ENCODE measurements around the gene CALN1. TPM values are rescaled to one million over a fixed set of nuclear protein-coding genes. Genes with fewer than 3 reads are reported as not detected.

Gene CALN1
- total RNA-seq, 1 donor = under 0.01 TPM

- no peaks in the 10 kb centered on the region for H3K4me1 ChIP-seq (ENCODE audit: insufficient read depth, low read length)
- H3K9me3 ChIP-seq (ENCODE audit: low read depth, low read length) = no peaks in the 10 kb centered on the region
- H3K4me3 ChIP-seq (ENCODE audit: low read length) = no peak overlapping the region
- H3K27me3 ChIP-seq (ENCODE audit: insufficient read depth, low read length) = no peaks in the 10 kb centered on the region
Observed at GRCh38 chr7:72064916-72065315, 347.2 kb downstream of the CALN1 start.

GRCh38 chr7:72063330-72063729, 348.8 kb downstream of the CALN1 start:
- Histone ChIP-seq H3K4me3 (ENCODE audit: low read length) (no peak overlapping the region), H3K4me1 (ENCODE audit: insufficient read depth, low read length) (peaks cover 5% of the 10 kb centered on the region), H3K27me3 (ENCODE audit: insufficient read depth, low read length) (no peaks in the 10 kb centered on the region), H3K9me3 (ENCODE audit: low read depth, low read length) (no peaks in the 10 kb centered on the region)

- H3K4me1 ChIP-seq (ENCODE audit: insufficient read depth, low read length) = peaks cover 10% of the 10 kb centered on the region
- H3K9me3 ChIP-seq (ENCODE audit: low read depth, low read length) = no peaks in the 10 kb centered on the region
- no peaks in the 10 kb centered on the region for H3K27me3 ChIP-seq (ENCODE audit: insufficient read depth, low read length)
- H3K4me3 ChIP-seq (ENCODE audit: low read length) = no peak overlapping the region
Observed at GRCh38 chr7:72062666-72063065, 349.5 kb downstream of the CALN1 start.

GRCh38 chr7:72059925-72060324, 352.2 kb downstream of the CALN1 start:
- H3K27me3 ChIP-seq (ENCODE audit: insufficient read depth, low read length) = no peaks in the 10 kb centered on the region
- peaks cover 11% of the 10 kb centered on the region for H3K4me1 ChIP-seq (ENCODE audit: insufficient read depth, low read length)
- H3K9me3 ChIP-seq (ENCODE audit: low read depth, low read length) = no peaks in the 10 kb centered on the region
- no peak overlapping the region for H3K4me3 ChIP-seq (ENCODE audit: low read length)

- Histone ChIP-seq H3K27me3 (ENCODE audit: insufficient read depth, low read length) (no peaks in the 10 kb centered on the region), H3K9me3 (ENCODE audit: low read depth, low read length) (no peaks in the 10 kb centered on the region), H3K4me1 (ENCODE audit: insufficient read depth, low read length) (peaks cover 11% of the 10 kb centered on the region), H3K4me3 (ENCODE audit: low read length) (peak overlapping the region; percentile 36)
Observed at GRCh38 chr7:72058579-72058978, 353.6 kb downstream of the CALN1 start.

- H3K27me3 ChIP-seq (ENCODE audit: insufficient read depth, low read length) = no peaks in the 10 kb centered on the region
- H3K9me3 ChIP-seq (ENCODE audit: low read depth, low read length) = no peaks in the 10 kb centered on the region
- peaks cover 11% of the 10 kb centered on the region for H3K4me1 ChIP-seq (ENCODE audit: insufficient read depth, low read length)
- no peak overlapping the region for H3K4me3 ChIP-seq (ENCODE audit: low read length)
Observed at GRCh38 chr7:72057796-72058195, 354.3 kb downstream of the CALN1 start.

- Histone ChIP-seq H3K4me3 (ENCODE audit: low read length) (no peak overlapping the region), H3K4me1 (ENCODE audit: insufficient read depth, low read length) (peaks cover 11% of the 10 kb centered on the region), H3K9me3 (ENCODE audit: low read depth, low read length) (no peaks in the 10 kb centered on the region), H3K27me3 (ENCODE audit: insufficient read depth, low read length) (no peaks in the 10 kb centered on the region)
Observed at GRCh38 chr7:72057231-72057630, 354.9 kb downstream of the CALN1 start.

GRCh38 chr7:72055426-72055825, 356.7 kb downstream of the CALN1 start:
- no peaks in the 10 kb centered on the region for H3K27me3 ChIP-seq (ENCODE audit: insufficient read depth, low read length)
- H3K4me3 ChIP-seq (ENCODE audit: low read length) = no peak overlapping the region
- H3K9me3 ChIP-seq (ENCODE audit: low read depth, low read length) = no peaks in the 10 kb centered on the region

GRCh38 chr7:72053292-72053691, 358.8 kb downstream of the CALN1 start:
- Histone ChIP-seq H3K4me1 (ENCODE audit: insufficient read depth, low read length) (peaks cover 5% of the 10 kb centered on the region), H3K4me3 (ENCODE audit: low read length) (no peak overlapping the region), H3K27me3 (ENCODE audit: insufficient read depth, low read length) (no peaks in the 10 kb centered on the region), H3K9me3 (ENCODE audit: low read depth, low read length) (no peaks in the 10 kb centered on the region)

More at GRCh38 chr7:72055426-72055825, 356.7 kb downstream of the CALN1 start:
- peaks cover 11% of the 10 kb centered on the region for H3K4me1 ChIP-seq (ENCODE audit: insufficient read depth, low read length)

- Histone ChIP-seq H3K9me3 (ENCODE audit: low read depth, low read length) (no peaks in the 10 kb centered on the region), H3K27me3 (ENCODE audit: insufficient read depth, low read length) (no peaks in the 10 kb centered on the region), H3K4me3 (ENCODE audit: low read length) (no peak overlapping the region), H3K4me1 (ENCODE audit: insufficient read depth, low read length) (no peaks in the 10 kb centered on the region)
Observed at GRCh38 chr7:72048420-72048819, 363.7 kb downstream of the CALN1 start.

GRCh38 chr7:72042855-72043254, 369.3 kb downstream of the CALN1 start:
- Histone ChIP-seq H3K27me3 (ENCODE audit: insufficient read depth, low read length) (no peaks in the 10 kb centered on the region), H3K4me1 (ENCODE audit: insufficient read depth, low read length) (no peaks in the 10 kb centered on the region), H3K9me3 (ENCODE audit: low read depth, low read length) (no peaks in the 10 kb centered on the region), H3K4me3 (ENCODE audit: low read length) (no peak overlapping the region)

- Histone ChIP-seq H3K9me3 (ENCODE audit: low read depth, low read length) (no peaks in the 10 kb centered on the region), H3K4me3 (ENCODE audit: low read length) (no peak overlapping the region)
Observed at GRCh38 chr7:72040641-72041040, 371.5 kb downstream of the CALN1 start.

GRCh38 chr7:72039460-72039859, 372.7 kb downstream of the CALN1 start:
- Histone ChIP-seq H3K27me3 (ENCODE audit: insufficient read depth, low read length) (no peaks in the 10 kb centered on the region), H3K4me1 (ENCODE audit: insufficient read depth, low read length) (peaks cover 13% of the 10 kb centered on the region), H3K9me3 (ENCODE audit: low read depth, low read length) (no peaks in the 10 kb centered on the region), H3K4me3 (ENCODE audit: low read length) (no peak overlapping the region)

More at GRCh38 chr7:72040641-72041040, 371.5 kb downstream of the CALN1 start:
- no peaks in the 10 kb centered on the region for H3K27me3 ChIP-seq (ENCODE audit: insufficient read depth, low read length)
- H3K4me1 ChIP-seq (ENCODE audit: insufficient read depth, low read length) = peaks cover 6% of the 10 kb centered on the region

GRCh38 chr7:72038022-72038732, 374.0 kb downstream of the CALN1 start:
- no peaks in the 10 kb centered on the region for H3K27me3 ChIP-seq (ENCODE audit: insufficient read depth, low read length)

GRCh38 chr7:72037516-72037915, 374.6 kb downstream of the CALN1 start:
- Histone ChIP-seq H3K27me3 (ENCODE audit: insufficient read depth, low read length) (no peaks in the 10 kb centered on the region), H3K9me3 (ENCODE audit: low read depth, low read length) (no peaks in the 10 kb centered on the region), H3K4me1 (ENCODE audit: insufficient read depth, low read length) (peaks cover 13% of the 10 kb centered on the region), H3K4me3 (ENCODE audit: low read length) (no peak overlapping the region)

More at GRCh38 chr7:72038022-72038732, 374.0 kb downstream of the CALN1 start:
- Histone ChIP-seq H3K4me3 (ENCODE audit: low read length) (no peak overlapping the region), H3K4me1 (ENCODE audit: insufficient read depth, low read length) (peaks cover 13% of the 10 kb centered on the region), H3K9me3 (ENCODE audit: low read depth, low read length) (no peaks in the 10 kb centered on the region)

- Histone ChIP-seq H3K4me1 (ENCODE audit: insufficient read depth, low read length) (peaks cover 13% of the 10 kb centered on the region), H3K4me3 (ENCODE audit: low read length) (no peak overlapping the region), H3K27me3 (ENCODE audit: insufficient read depth, low read length) (no peaks in the 10 kb centered on the region), H3K9me3 (ENCODE audit: low read depth, low read length) (no peaks in the 10 kb centered on the region)
Observed at GRCh38 chr7:72035266-72035665, 376.9 kb downstream of the CALN1 start.

Measured in mononuclear cell (primary cell).